Hematopoietic multipotent progenitor cell treated with erythropoietin and hydrocortisone succinate and interleukin-3 and kit ligand, for 17 days (in vitro differentiated cells): ENCODE data around the gene DDX11.
"Not testable (repeated sequence)": the region's sequence is repeated elsewhere in the genome, so short reads cannot be mapped to it uniquely, and the experiment has no call there.

ENCODE experiments used
- DNase-seq: peaks from one replicate; pipeline ENCODE4 v3.0.0-alpha.2; 2015; ENCODE audit warnings: low spot score

The DDX11 gene

GRCh38 chr12:31067656-31068055, 6.0 kb upstream of the DDX11 start:
- DNase-seq = not testable (repeated sequence)

GRCh38 chr12:31070971-31071740, 2.5 kb upstream of the DDX11 start:
- DNase-seq = not testable (repeated sequence)

DNA sequence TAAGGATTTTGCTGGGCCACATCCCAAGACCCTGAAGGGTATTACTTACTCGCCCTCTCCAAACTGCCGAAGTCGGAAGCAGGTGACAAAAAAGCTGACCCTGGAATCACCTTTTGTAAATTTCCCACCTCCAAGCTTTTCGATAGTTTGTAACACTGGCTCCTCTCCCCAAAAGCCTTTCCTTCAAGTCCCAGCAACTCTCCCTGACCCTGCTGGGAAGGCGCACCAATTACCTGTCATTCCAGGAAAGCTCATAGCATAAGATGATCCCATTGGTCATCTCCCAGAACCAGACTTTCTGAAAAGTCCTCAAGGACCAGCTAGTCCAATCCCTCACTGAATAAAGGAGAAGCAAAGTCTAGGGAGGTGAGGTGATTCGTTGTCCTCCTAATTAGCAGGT, 698 bp upstream of the DDX11 start:
- DNase-seq = not testable (repeated sequence)

GRCh38 chr12:31074333-31074874, 744 bp downstream of the DDX11 start:
- not testable (repeated sequence) for DNase-seq

DNA sequence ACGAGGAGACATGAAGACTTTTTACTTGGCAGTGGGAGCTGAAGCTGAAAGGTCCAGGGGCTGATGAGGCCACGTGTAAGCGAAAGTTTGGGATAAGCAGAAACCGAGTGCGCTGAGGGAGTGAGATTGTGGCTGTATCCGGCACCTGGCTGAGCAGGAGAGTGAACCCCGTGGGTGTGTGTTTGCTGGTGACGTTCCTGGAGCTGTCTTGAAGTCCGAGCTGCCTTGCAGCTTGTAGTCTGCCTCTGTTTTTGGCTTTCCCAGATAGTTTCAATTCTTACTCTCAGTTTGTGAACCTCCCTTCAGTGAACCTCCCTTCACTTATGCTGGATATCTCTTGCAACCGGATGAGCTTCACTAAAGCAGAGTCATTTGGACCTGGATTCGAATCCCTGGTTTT, 2.5 kb downstream of the DDX11 start:
- not testable (repeated sequence) for DNase-seq

GRCh38 chr12:31077095-31077494, 3.4 kb downstream of the DDX11 start:
- DNase-seq = not testable (repeated sequence)

DNA sequence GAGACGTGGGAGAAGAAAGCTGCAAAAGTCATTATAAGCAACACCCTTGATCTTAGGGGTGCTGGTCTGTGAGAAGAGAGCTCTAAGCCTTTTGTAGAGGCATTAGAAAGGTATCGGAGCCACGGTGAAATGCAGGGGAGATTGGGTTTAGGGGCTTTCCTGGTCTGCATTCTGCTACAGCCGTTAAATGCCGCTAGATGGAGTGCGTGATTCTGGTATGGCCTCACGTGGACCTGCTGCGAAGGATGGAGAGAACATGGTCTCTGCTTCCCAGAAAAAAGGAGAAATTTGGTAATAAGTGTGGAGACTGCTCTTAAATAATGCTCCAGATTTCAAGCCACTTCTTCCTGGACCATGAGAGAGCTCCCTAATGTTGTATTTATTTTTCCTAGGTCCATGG, 4.3 kb downstream of the DDX11 start:
- not testable (repeated sequence) for DNase-seq

GRCh38 chr12:31079421-31079820, 5.8 kb downstream of the DDX11 start:
- DNase-seq = not testable (repeated sequence)

DNA sequence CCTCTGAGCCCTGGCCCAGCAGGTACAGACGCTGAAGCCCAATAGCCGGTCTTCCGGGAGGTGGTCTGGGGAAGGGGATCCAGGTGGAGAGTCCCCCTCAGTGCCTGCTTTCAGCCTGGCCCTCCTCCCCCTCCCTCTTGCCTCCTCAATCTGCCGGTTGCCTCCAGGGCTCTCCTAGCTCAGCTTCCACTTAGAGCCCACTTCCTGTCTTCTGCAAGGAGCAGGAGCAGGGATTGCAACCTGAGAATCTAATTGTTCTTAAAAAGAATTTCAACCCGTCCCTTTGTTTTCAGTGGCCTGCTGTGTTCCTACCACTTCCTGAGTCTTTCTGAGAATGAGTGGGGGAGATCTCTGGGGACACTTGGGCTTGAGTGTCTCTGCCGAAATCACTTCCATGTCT, 6.6 kb downstream of the DDX11 start:
- not testable (repeated sequence) for DNase-seq

DNA sequence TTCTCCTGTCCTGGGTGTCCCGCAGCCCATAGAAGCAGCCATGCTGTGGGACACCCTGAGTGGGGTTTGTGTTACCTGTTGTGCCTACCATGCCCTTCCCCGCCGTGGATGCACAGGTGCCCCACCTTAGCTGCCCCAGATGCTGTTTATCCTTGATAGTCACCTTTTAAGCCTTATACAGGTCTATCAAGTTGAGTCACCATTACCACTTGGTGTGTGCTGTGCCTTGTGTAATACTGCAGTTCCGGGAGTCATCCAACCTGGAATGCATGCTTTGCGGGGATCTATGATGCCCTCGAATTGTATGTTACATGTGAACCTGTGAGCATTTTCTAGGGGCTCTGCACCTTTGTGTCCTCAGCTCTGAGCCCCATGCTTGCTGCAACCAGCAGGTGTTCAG, 7.6 kb downstream of the DDX11 start:
- not testable (repeated sequence) for DNase-seq

- not testable (repeated sequence) for DNase-seq
Observed at GRCh38 chr12:31084241-31084640, 10.6 kb downstream of the DDX11 start.

- DNase-seq = not testable (repeated sequence)
Observed at GRCh38 chr12:31086032-31086431, 12.4 kb downstream of the DDX11 start.

- DNase-seq = not testable (repeated sequence)
Observed at GRCh38 chr12:31087486-31087885, 13.8 kb downstream of the DDX11 start.

DNA sequence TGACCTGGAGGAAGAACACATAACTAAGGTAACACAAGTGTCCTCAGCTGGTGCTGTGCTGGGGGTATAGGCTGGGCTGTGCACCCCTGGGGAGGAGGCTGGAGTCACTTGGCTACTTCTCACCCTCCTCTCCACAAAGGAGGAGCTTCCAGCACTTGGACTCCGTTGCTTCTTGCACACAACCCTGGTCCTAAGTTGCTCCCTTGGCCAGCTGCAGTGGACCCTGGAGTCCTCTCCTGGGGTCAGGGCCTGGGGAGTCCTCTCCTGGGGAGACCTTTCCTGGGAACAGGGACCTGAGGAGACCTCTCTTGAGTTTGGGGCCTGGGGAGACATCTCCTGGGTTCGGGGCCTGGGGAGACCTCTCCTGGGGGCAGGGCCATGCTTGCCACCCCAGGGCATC, 14.3 kb downstream of the DDX11 start:
- DNase-seq = not testable (repeated sequence)

DNA sequence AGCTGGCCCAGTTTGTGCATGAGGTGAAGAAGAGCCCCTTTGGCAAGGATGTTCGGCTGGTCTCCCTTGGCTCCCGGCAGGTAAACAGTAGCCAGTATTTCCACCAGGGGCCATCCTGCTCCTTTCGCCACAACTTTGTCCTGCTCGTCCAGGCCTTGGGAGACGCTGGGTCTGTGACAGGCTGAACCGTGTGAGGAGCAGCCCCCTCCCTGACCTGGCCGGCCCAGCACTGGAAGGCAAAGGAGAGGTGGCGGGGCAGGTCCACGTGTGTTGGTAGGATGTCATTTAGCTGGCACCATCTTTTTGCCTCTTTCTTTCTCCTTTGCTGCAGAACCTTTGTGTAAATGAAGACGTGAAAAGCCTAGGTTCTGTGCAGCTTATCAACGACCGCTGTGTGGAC, 15.4 kb downstream of the DDX11 start:
- no peak for DNase-seq

GRCh38 chr12:31091629-31092028, 18.0 kb downstream of the DDX11 start:
- not testable (repeated sequence) for DNase-seq

DNA sequence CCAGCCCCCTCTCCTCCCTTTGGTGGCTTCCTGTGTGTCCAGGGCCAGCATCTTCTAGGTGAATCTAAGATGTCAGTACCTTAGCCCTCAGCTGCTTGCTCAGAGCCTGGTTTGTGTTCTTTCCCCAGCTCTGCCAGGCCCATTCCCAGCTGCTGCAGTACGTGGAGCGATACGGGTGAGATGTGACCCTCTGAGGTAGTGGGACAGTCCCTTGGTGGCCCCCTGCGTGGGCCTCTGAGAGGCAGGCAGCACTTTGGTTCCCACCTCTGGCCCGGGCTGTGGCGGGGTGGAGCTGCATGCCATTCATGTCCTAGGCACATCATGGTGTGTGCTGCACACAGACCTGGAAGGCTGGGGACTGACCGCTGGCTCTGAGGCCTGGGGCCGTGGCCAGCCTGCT, 19.1 kb downstream of the DDX11 start:
- DNase-seq = not testable (repeated sequence)

DNA sequence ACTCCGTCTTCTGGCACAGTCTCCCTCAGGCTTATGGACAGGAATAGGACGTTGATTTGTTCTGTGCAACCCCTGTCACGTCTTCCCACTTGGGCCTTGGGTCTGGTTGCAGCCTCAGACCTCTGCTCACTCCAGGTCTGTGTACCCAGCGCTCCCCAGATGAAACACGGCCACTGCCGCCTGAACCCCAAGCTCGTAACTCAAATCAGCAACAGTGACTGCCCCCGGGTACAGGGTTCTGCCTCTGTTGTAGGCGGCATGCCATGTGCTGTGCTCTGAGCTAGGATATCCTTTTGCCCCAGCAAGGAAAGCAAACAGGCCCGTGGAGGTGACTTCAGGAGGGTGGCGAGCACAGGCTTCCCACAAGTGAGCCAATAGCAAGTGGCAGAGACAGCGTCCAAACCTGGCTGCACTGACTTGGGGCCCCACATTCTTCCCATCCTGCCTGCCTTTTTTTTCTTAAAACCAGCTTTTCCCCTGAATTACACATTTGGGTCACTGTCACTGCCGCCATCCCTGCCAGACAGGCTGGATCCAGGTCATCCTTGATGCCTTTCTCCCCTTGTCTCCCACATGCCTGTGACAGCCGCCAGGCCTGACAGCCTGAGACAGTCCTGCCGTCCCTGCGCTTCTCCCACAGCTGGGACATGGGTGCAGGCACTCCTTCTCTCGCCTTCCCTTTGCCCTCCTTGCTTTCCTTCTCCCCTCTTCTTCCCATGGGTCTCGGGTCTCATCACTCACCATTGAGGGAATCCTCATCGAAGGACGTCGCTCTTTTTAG, 21.6 kb downstream of the DDX11 start:
- not testable (repeated sequence) for DNase-seq

DNA sequence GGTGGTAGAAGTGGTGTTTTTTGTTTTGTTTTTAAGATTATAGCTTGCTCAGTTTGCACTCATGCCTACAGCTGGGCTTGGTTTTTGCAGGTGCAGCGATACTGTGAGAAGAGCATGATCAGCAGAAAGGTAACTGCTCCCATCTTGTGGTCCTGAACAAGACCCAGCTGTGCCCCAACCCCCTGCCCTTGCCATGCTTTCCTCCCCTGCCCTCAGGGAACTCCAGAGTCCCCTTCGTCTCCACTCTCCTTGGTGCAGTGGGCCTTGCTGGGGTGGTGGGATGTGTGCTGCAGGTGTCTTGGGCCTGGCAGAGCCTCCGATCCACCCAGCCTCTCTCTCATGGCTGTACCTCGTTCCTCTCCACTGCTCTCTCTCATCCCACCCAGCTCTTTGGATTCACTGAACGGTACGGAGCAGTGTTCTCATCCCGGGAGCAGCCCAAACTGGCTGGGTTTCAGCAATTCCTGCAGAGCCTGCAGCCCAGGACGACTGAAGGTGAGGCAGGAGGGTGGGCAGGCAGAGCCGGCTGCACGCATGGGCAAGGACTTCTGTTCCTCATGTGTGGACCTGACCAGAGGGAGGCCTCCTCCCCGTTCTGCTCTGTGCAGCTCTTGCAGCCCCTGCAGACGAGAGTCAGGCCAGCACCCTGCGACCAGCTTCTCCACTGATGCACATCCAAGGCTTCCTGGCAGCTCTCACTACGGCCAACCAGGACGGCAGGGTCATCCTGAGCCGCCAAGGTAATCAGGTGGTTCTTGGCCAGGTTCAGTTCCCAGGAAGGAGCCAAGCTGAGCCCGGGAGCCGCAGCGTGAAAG, 22.8 kb downstream of the DDX11 start:
- DNase-seq = not testable (repeated sequence)

DNA sequence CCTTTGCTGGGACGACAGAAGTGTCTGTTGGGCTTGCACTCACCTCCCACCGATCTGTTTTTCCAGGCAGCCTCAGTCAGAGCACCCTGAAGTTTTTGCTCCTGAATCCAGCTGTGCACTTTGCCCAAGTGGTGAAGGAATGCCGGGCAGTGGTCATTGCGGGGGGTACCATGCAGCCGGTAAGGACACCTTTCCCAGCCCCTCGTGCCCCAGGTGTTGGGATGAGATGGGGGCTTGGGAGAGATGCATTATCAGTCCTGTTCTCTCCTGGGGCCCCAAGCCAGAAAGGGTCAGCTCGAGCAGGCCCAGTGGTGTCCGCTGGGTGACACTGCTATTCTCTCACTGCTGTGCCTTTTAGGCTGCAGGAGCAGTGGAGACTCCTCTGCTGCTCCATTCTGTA, 24.2 kb downstream of the DDX11 start:
- DNase-seq = not testable (repeated sequence)

- DNase-seq = not testable (repeated sequence)
Observed at GRCh38 chr12:31098363-31098762, 24.7 kb downstream of the DDX11 start.

- not testable (repeated sequence) for DNase-seq
Observed at GRCh38 chr12:31098771-31099170, 25.1 kb downstream of the DDX11 start.
